ENCODE data around the gene SUOX.
"Not testable (repeated sequence)": the region's sequence is repeated elsewhere in the genome, so short reads cannot be mapped to it uniquely, and the experiment has no call there.

The SUOX gene

DNA sequence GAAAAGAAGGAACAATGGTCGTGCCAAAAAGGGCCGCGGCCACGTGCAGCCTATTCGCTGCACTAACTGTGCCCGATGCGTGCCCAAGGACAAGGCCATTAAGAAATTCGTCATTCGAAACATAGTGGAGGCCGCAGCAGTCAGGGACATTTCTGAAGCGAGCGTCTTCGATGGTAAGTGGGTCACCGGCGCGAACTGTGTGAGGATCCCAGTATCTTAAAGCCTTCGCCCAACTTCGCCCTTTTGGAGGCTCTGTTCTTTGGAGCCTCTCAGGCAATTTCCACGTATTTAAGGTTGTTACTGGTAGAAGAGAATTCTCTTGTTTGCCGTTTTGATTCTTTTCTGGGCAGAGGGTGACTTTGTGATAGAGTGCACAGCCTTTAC, 45.3 kb downstream of the SUOX start:
- DNase-seq (ENCODE audit: low read depth); H3K27me3 ChIP-seq (replicated peaks; ENCODE audit: control insufficient read depth, insufficient read depth, low read length); H3K9me3 ChIP-seq (ENCODE audit: control insufficient read depth, low read length): not testable (repeated sequence)
- Histone ChIP-seq H3K9ac (ENCODE audit: low read length) (peak overlapping the region; percentile 92), H3K4me3 (ENCODE audit: low read length) (peak overlapping the region; percentile 84), H3K36me3 (ENCODE audit: control insufficient read depth, insufficient read depth, low read length, severe bottlenecking) (peaks cover 32% of the 10 kb centered on the region), H3K4me1 (ENCODE audit: control insufficient read depth, insufficient read depth, low read length) (peaks cover 23% of the 10 kb centered on the region)

DNA sequence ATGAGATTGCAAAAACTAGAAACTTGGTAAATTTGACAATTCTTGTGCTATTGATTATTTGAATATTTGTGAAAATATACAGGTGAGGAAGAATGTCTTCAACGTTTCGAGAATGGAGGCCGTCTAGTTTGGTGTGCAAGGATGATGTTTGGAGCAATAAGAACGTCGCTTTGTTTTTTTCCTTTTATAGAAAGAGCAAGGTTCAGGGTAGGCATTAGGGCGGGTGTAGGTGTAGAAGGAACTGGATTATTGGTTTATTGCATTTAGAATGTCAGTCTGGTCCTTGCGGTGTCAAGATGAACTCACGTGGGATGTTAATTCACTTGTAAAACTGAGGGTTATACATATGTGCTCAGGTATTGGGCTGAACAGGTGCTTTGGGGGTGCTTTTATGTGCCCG, 45.8 kb downstream of the SUOX start:
- no peaks in the 10 kb centered on the region for H3K9me3 ChIP-seq (ENCODE audit: control insufficient read depth, low read length)
- H3K27me3 ChIP-seq (replicated peaks; ENCODE audit: control insufficient read depth, insufficient read depth, low read length) = no peaks in the 10 kb centered on the region
- H3K36me3 ChIP-seq (ENCODE audit: control insufficient read depth, insufficient read depth, low read length, severe bottlenecking) = peaks cover 32% of the 10 kb centered on the region
- DNase-seq (ENCODE audit: low read depth) = no peak
- peaks cover 19% of the 10 kb centered on the region for H3K4me1 ChIP-seq (ENCODE audit: control insufficient read depth, insufficient read depth, low read length)
- H3K9ac ChIP-seq (ENCODE audit: low read length) = peak overlapping the region; percentile 92
- H3K4me3 ChIP-seq (ENCODE audit: low read length) = peak overlapping the region; percentile 84

DNA sequence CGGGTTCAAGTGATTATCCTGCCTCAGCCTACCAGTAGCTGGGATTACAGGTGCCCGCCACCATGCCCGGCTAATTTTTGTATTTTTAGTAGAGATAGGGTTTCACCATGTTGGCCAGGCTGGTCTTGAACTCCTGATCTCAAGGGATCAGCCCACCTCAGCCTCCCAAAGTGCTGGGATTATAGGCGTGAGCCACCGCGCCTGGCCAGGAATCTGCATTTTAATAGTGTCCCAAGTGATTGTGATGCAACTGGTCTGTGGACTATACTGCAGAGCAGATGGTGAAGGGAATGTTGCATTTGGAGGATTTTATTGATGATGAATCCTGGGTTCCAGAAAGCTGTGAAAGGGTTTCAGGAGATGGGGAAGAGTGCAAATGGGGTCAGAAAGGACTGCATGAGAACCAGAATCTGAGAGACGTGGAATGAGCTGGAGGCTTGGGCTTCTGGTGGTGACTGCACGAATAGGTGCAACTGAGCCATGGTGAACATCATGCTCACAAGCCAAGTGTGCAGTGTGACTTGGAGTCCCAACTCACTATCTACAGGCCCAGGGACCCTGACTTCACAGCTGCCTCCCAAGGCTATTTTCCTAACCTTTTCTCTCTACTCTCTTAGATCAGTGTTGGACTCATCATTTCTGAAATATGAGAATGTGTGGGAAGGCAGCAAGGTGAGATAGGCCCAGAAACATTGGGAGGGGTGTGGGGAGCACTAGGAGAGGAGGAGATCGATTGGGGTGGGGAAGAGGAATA, 49.1 kb downstream of the SUOX start:
- no peak for DNase-seq (ENCODE audit: low read depth)
- no peak overlapping the region for H3K4me3 ChIP-seq (ENCODE audit: low read length)
- H3K9me3 ChIP-seq (ENCODE audit: control insufficient read depth, low read length) = no peaks in the 10 kb centered on the region
- H3K4me1 ChIP-seq (ENCODE audit: control insufficient read depth, insufficient read depth, low read length) = peaks cover 13% of the 10 kb centered on the region
- H3K27me3 ChIP-seq (replicated peaks; ENCODE audit: control insufficient read depth, insufficient read depth, low read length) = no peaks in the 10 kb centered on the region
- peak overlapping the region; percentile 0 for H3K9ac ChIP-seq (ENCODE audit: low read length)
- H3K36me3 ChIP-seq (ENCODE audit: control insufficient read depth, insufficient read depth, low read length, severe bottlenecking) = peaks cover 32% of the 10 kb centered on the region

DNA sequence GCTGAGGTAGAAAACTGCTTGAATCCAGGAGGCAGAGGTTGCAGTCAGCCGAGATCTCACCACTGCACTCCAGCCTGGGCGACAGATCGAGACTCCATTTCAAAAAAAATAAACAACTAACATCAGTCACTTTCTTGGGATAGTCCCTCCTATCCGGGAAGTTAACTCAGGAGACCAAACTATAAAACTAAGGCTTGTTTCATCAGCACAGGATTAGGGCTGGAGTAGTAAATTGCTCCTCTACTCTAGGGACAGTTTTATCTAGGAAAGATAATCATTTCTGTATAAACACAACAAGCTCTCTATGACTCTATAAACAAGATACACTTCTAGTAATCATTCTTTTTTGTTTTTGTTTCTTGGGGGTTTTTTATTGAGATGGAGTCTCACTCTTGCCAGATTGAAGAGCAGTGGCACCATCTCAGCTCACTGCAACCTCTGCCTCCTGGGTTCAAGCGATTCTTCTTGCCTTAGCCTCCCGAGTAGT, 56.4 kb downstream of the SUOX start:
- H3K4me1 ChIP-seq (ENCODE audit: control insufficient read depth, insufficient read depth, low read length) = peaks cover 4% of the 10 kb centered on the region
- H3K27me3 ChIP-seq (replicated peaks; ENCODE audit: control insufficient read depth, insufficient read depth, low read length) = no peaks in the 10 kb centered on the region
- no peak for DNase-seq (ENCODE audit: low read depth)
- no peaks in the 10 kb centered on the region for H3K9me3 ChIP-seq (ENCODE audit: control insufficient read depth, low read length)
- H3K4me3 ChIP-seq (ENCODE audit: low read length) = no peak overlapping the region
- H3K9ac ChIP-seq (ENCODE audit: low read length) = no peak overlapping the region
- no peaks in the 10 kb centered on the region for H3K36me3 ChIP-seq (ENCODE audit: control insufficient read depth, insufficient read depth, low read length, severe bottlenecking)
